CD4-positive, CD25-positive, alpha-beta regulatory T cell (primary cell): ENCODE measurements around the gene ARHGAP28. TPM values are rescaled to one million over a fixed set of nuclear protein-coding genes. Genes with fewer than 3 reads are reported as not detected.

Source experiments
- ATAC-seq, 2 donors: fragments of 150-1000 bp; cut with Tn5 transposase; one replicate each; pipeline ENCODE4 v1.10.0; 2021; ENCODE audit warnings: low read depth in 2 of 2, moderate number of reproducible peaks in 2 of 2, moderate library complexity in 1 of 2
- DNase-seq, 3 donors: peaks; one replicate each; pipeline versions ENCODE4 v3.0.0 to v3.0.0-alpha.2; 2012 to 2022; ENCODE audit warnings: mixed read lengths in 1 of 3
- H3K27ac ChIP-seq: one replicate; pipeline ENCODE4 v1.7.0; 2013; ENCODE audit warnings: mild to moderate bottlenecking, low read length; ENCODE audit not compliant: insufficient read depth, poor library complexity, severe bottlenecking
- H3K27me3 ChIP-seq: one replicate; pipeline ENCODE4 v1.7.0; 2013; ENCODE audit warnings: low read length; ENCODE audit not compliant: control insufficient read depth, insufficient read depth
- H3K36me3 ChIP-seq: one replicate; pipeline ENCODE4 v1.7.0; 2013; ENCODE audit warnings: mild to moderate bottlenecking, low read length, moderate library complexity; ENCODE audit not compliant: control insufficient read depth, insufficient read depth
- H3K4me1 ChIP-seq: 2 replicates; pipeline ENCODE4 v1.7.0; 2013; ENCODE audit warnings: mild to moderate bottlenecking, low read length; ENCODE audit not compliant: insufficient read depth, control insufficient read depth, poor library complexity, severe bottlenecking
- H3K4me3 ChIP-seq: one replicate; pipeline ENCODE4 v1.7.0; 2013; ENCODE audit warnings: low read depth, mild to moderate bottlenecking, low read length, moderate library complexity
- H3K9me3 ChIP-seq, 2 experiments: 1 replicate in 1 of 2; 2 replicates in 1 of 2; pipeline ENCODE4 v1.7.0; 2013; ENCODE audit warnings: low read length in 2 of 2, mild to moderate bottlenecking in 1 of 2, moderate library complexity in 1 of 2; ENCODE audit not compliant: control insufficient read depth in 2 of 2
- H3K27ac Mint-ChIP-seq, 3 donors: one replicate each; pipeline ENCODE4 v1.8.0; 2020 to 2022; ENCODE audit warnings: mild to moderate bottlenecking in 3 of 3, mixed read lengths in 3 of 3, moderate library complexity in 2 of 3
- H3K27me3 Mint-ChIP-seq: one replicate; pipeline ENCODE4 v1.8.0; 2022; ENCODE audit warnings: mild to moderate bottlenecking, mixed read lengths
- H3K36me3 Mint-ChIP-seq: one replicate; pipeline ENCODE4 v1.8.0; 2020; ENCODE audit warnings: mixed read lengths
- H3K4me1 Mint-ChIP-seq, 4 donors: one replicate each; pipeline ENCODE4 v1.8.0; 2020 to 2022; ENCODE audit warnings: mixed read lengths in 4 of 4, mild to moderate bottlenecking in 1 of 4
- H3K4me3 Mint-ChIP-seq, 4 donors: one replicate each; pipeline ENCODE4 v1.8.0; 2020 to 2022; ENCODE audit warnings: mild to moderate bottlenecking in 4 of 4, mixed read lengths in 4 of 4, moderate library complexity in 3 of 4
- H3K9me3 Mint-ChIP-seq, 7 donors: one replicate each; pipeline ENCODE4 v1.8.0; 2020 to 2022; ENCODE audit warnings: mixed read lengths in 7 of 7, mild to moderate bottlenecking in 3 of 7, moderate library complexity in 2 of 7
- polyA plus RNA-seq, 4 donors: library from polyadenylated mRNA; unstranded; fragments of 300-500 nt; fragmentation: Illumina TruSeq; gene quantifications; one replicate each; pipeline ENCODE4 v1.2.3, GENCODE V29; 2021
- total RNA-seq: library from RNA; stranded (reverse); gene quantifications from one replicate; pipeline ENCODE4 v1.2.3, GENCODE V29; 2022

Gene ARHGAP28
- total and polyA plus RNA-seq, 5 donors from 2014 or later, result not detected

DNA sequence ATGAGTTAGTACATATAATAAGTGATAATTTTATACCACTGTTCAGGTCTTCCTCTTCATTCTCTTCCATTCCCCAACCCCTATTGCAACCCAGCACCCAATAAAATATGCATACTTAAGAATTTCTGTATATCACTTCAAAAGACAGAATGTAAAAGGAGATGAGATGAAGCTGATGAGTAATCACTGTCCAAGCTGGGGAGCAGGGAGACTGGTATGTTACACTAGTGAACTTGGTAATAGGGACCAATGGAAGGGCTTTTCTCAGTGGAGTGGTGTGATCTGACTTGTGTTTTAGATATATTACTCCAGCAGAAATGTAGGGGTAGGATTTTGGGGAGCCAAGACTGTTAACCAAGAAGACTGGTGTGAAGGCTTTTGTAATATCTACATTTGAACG, 18.0 kb upstream of the ARHGAP28 start:
- no peaks in the 10 kb centered on the region for H3K9me3 ChIP-seq
- Mint-ChIP-seq H3K4me3 (no peak overlapping the region), H3K4me1 (no peaks in the 10 kb centered on the region), H3K36me3 (no peaks in the 10 kb centered on the region), H3K9me3 (peaks cover 0 to 8% (median 2%) of the 10 kb centered on the region in 7 donors), H3K27me3 (no peaks in the 10 kb centered on the region), H3K27ac (no peak overlapping the region)
- H3K27me3 ChIP-seq, result no peaks in the 10 kb centered on the region
- H3K36me3 ChIP-seq, result no peaks in the 10 kb centered on the region
- DNase-seq (no peak), ATAC-seq (no peak)
- H3K4me3 ChIP-seq, result no peak overlapping the region
- no peaks in the 10 kb centered on the region for H3K4me1 ChIP-seq
- no peak overlapping the region for H3K27ac ChIP-seq

DNA sequence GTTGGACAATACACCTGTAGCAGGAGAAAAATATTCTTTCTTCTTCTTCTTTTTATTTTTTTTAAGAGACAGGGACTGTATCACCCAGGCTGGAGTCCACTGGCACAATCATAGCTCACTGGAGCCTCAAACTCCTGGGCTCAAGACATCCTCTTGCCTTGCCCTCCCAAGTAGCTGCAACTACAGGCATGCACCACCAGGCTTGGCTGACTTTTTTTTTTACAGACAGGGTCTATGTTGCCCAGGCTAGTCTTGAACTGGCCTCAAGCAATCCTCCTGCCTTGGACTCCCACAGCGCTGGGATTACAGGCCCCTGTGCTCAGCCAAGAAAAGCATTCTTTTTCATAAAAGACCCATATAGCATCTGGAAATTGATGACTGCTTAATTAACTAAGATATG, 17.1 kb upstream of the ARHGAP28 start:
- no peak for ATAC-seq
- DNase-seq, result no peak
- Mint-ChIP-seq H3K36me3 (no peaks in the 10 kb centered on the region), H3K27ac (no peak overlapping the region), H3K4me1 (no peaks in the 10 kb centered on the region), H3K9me3 (peaks cover 1 to 6% (median 3%) of the 10 kb centered on the region in 7 donors), H3K4me3 (no peak overlapping the region), H3K27me3 (no peaks in the 10 kb centered on the region)
- Histone ChIP-seq H3K36me3 (no peaks in the 10 kb centered on the region), H3K27ac (no peak overlapping the region), H3K4me3 (no peak overlapping the region), H3K9me3 (no peaks in the 10 kb centered on the region), H3K4me1 (no peaks in the 10 kb centered on the region), H3K27me3 (no peaks in the 10 kb centered on the region)

DNA sequence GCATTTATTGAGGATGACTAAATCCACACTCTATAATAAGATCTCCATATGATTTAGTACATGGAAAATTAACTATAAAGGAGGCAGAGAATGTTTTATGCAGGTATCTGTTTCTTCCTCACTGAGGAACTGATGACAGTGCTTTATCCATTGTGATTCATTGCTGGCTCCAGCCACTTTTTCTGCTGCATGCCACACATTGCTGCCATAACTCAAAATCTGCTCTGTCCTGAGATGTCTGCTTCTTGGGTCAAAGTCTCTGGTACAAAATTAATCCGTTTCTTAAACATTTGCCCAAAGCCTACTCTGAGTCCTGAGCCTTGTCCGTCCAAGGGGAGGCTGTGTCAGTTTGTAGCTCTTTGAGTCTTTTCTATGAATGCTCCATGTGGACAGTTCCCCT, 15.5 kb upstream of the ARHGAP28 start:
- H3K36me3 Mint-ChIP-seq, result no peaks in the 10 kb centered on the region
- Histone ChIP-seq H3K4me3 (no peak overlapping the region), H3K4me1 (no peaks in the 10 kb centered on the region), H3K9me3 (no peaks in the 10 kb centered on the region), H3K27ac (no peak overlapping the region), H3K36me3 (no peaks in the 10 kb centered on the region), H3K27me3 (no peaks in the 10 kb centered on the region)
- no peaks in the 10 kb centered on the region for H3K4me1 Mint-ChIP-seq
- DNase-seq, result no peak
- H3K9me3 Mint-ChIP-seq, result peaks cover 2 to 5% (median 4%) of the 10 kb centered on the region in 7 donors
- no peaks in the 10 kb centered on the region for H3K27me3 Mint-ChIP-seq
- H3K4me3 Mint-ChIP-seq, result no peak overlapping the region
- ATAC-seq, result no peak
- H3K27ac Mint-ChIP-seq, result no peak overlapping the region

DNA sequence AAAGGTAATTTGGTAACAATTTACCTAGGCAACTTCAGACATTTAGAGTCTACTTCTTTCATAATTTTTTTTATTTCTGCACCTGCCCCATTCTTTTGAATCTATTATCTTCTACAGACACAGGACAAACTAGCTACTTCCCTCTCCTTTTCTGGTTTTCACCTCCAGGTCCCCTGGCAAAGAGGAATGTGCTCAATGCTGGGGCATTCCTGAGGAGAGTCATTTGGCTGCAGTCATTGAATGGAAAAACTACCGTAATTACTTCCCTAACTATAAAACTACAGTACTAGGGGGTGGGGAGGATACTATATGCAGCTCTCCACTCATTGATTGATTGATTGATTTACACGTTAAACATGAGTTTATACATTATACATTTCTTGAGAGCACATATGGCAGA, 11.2 kb upstream of the ARHGAP28 start:
- H3K4me3 Mint-ChIP-seq, result no peak overlapping the region
- no peak for ATAC-seq
- no peaks in the 10 kb centered on the region for H3K9me3 ChIP-seq
- no peak for DNase-seq
- no peaks in the 10 kb centered on the region for H3K4me1 ChIP-seq
- H3K27ac ChIP-seq, result no peak overlapping the region
- no peaks in the 10 kb centered on the region for H3K4me1 Mint-ChIP-seq
- no peaks in the 10 kb centered on the region for H3K27me3 Mint-ChIP-seq
- peaks cover 0 to 9% (median 2%) of the 10 kb centered on the region in 7 donors for H3K9me3 Mint-ChIP-seq
- no peak overlapping the region for H3K27ac Mint-ChIP-seq
- H3K36me3 Mint-ChIP-seq, result no peaks in the 10 kb centered on the region
- no peak overlapping the region for H3K4me3 ChIP-seq
- H3K36me3 ChIP-seq, result no peaks in the 10 kb centered on the region
- no peaks in the 10 kb centered on the region for H3K27me3 ChIP-seq

DNA sequence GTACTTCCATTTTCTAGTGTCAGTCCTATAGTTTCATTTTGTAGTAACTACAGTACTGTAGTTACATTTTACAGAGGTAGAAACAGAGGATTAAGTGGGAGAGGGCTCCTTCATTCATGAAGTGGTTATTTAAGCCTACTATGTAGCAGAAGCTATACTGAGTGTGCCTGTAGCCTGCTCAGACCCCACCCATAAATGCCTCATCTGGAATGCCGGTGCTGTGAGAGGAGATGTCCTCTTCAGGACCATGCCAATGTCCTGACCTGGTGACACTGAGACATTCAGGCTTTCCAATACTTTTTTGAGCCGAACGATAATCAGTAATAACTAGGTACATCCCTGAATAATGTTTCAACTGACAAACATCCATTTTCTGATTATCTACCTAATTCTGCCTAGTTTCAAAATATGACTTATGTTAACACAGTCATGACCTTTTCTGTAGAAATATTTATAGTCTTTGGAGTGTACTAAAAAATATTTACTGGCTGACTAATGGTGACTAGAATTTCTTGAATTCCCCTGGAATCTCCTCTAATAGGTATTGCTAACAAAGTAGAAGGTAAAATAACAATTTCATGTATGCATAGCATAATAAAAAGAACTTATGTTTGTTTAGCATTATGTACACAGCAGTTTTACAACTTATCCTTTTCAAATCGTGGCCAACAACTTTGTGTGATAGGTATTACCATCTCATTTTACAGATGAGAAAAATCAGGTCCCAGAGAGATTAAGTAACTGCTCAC, 10.2 kb upstream of the ARHGAP28 start:
- no peaks in the 10 kb centered on the region for H3K9me3 ChIP-seq
- ATAC-seq (no peak), DNase-seq (no peak)
- no peaks in the 10 kb centered on the region for H3K27me3 ChIP-seq
- H3K27me3 Mint-ChIP-seq, result no peaks in the 10 kb centered on the region
- no peak overlapping the region for H3K27ac Mint-ChIP-seq
- no peak overlapping the region for H3K27ac ChIP-seq
- H3K36me3 ChIP-seq, result no peaks in the 10 kb centered on the region
- H3K9me3 Mint-ChIP-seq, result peaks cover 0 to 9% (median 2%) of the 10 kb centered on the region in 7 donors
- no peaks in the 10 kb centered on the region for H3K4me1 ChIP-seq
- no peaks in the 10 kb centered on the region for H3K4me1 Mint-ChIP-seq
- no peaks in the 10 kb centered on the region for H3K36me3 Mint-ChIP-seq
- H3K4me3 Mint-ChIP-seq, result no peak overlapping the region
- no peak overlapping the region for H3K4me3 ChIP-seq

DNA sequence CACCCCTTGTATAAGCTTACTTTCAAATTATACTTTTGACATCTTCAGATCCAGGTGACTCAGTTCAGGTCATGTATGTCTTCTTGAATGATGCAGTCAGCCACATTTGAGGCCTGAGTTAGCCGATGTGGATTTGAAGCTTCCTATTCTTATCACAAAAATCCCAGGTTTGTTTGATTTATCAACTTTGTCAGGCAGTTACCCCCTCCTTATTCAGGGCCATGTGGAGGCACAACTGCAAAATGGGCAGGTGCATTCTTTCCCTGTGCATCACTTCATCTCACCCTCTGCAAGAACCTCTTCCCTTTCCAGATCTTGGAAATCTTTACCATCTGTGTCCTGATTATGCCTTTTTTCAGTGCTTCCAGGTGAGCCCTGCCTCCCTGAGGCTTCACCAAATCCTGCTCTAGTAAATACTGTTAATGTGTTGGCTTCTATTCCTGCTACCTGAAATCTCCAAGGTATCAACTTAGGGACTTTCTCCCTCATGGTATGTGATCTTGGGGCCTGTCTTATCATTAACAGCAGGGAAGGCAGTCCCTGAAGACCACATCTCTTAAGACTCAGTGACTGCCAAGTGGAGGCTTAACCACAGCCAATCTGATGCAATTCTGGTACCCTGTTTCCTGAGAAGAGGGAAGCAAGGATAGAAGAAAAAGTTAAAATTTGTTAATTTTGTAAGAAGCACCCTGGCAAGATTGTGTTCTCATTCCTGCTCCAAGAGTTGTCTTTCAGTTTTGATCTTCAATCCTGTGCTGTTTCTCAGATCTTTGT, 9.4 kb upstream of the ARHGAP28 start:
- Histone ChIP-seq H3K27me3 (no peaks in the 10 kb centered on the region), H3K4me3 (no peak overlapping the region), H3K9me3 (no peaks in the 10 kb centered on the region), H3K4me1 (no peaks in the 10 kb centered on the region), H3K36me3 (no peaks in the 10 kb centered on the region), H3K27ac (no peak overlapping the region)
- no peak overlapping the region for H3K4me3 Mint-ChIP-seq
- H3K27me3 Mint-ChIP-seq, result no peaks in the 10 kb centered on the region
- peaks cover 0 to 9% (median 2%) of the 10 kb centered on the region in 7 donors for H3K9me3 Mint-ChIP-seq
- no peak overlapping the region for H3K27ac Mint-ChIP-seq
- H3K36me3 Mint-ChIP-seq, result no peaks in the 10 kb centered on the region
- DNase-seq (no peak), ATAC-seq (no peak)
- H3K4me1 Mint-ChIP-seq, result no peaks in the 10 kb centered on the region

DNA sequence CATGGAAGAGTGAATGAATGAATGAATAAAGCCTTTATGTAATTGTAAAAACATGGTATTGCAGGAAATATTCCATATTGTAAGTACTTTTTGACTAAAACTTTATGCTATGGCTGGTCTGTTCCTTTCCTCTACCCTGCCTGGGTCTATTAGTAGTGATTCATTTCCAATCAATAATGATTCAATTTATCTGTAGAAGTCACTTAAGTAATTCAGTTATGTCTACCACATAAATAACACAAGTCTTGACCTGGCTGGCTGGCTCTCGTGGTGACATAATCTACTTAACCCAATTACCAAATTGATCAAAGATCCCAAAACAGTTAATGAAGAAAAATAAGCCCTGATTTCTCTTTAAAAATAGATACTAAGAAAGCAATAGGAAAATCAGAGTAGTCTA, 7.8 kb upstream of the ARHGAP28 start:
- H3K27me3 ChIP-seq, result no peaks in the 10 kb centered on the region
- H3K4me1 ChIP-seq, result no peaks in the 10 kb centered on the region
- no peaks in the 10 kb centered on the region for H3K36me3 ChIP-seq
- H3K9me3 ChIP-seq, result no peaks in the 10 kb centered on the region
- Mint-ChIP-seq H3K4me3 (no peak overlapping the region), H3K36me3 (no peaks in the 10 kb centered on the region), H3K27me3 (peaks cover 2% of the 10 kb centered on the region), H3K9me3 (peaks cover 0 to 12% (median 1%) of the 10 kb centered on the region in 7 donors), H3K4me1 (no peaks in the 10 kb centered on the region), H3K27ac (no peak overlapping the region)
- no peak overlapping the region for H3K27ac ChIP-seq
- ATAC-seq (no peak), DNase-seq (no peak)
- H3K4me3 ChIP-seq, result no peak overlapping the region

DNA sequence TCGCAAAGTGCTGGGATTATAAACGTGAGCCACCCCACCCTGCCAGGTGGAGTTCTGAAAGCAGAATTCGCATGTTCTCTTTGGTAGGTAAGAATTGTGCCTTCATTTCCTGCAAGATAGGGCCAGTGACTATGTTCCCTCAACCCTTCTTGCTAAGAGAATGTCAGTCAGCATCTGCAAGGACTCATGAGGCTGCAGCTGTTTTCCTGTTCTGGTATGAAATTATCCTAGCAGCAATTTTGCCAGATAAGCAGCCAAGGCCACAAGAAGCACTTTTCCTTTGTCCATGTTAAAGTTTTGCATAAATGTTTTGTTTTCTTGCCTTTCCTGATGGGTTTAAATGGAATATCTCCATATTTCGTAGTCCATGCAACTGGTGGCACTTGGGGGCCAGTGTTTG, 6.8 kb upstream of the ARHGAP28 start:
- Mint-ChIP-seq H3K4me1 (no peaks in the 10 kb centered on the region), H3K9me3 (peaks cover 0 to 13% (median 2%) of the 10 kb centered on the region in 7 donors), H3K27ac (no peak overlapping the region)

More for the DNA sequence above, 6.8 kb upstream of the ARHGAP28 start:
- H3K9me3 ChIP-seq, result no peaks in the 10 kb centered on the region
- H3K27ac ChIP-seq, result no peak overlapping the region
- ATAC-seq, result no peak
- no peaks in the 10 kb centered on the region for H3K36me3 ChIP-seq
- H3K27me3 Mint-ChIP-seq, result peaks cover 5% of the 10 kb centered on the region
- H3K4me1 ChIP-seq, result no peaks in the 10 kb centered on the region
- H3K27me3 ChIP-seq, result no peaks in the 10 kb centered on the region
- no peak overlapping the region for H3K4me3 Mint-ChIP-seq
- no peak for DNase-seq
- H3K4me3 ChIP-seq, result no peak overlapping the region
- H3K36me3 Mint-ChIP-seq, result no peaks in the 10 kb centered on the region
